Measurements from ENCODE around the gene G6PC2.
"Not testable (repeated sequence)": the region's sequence is repeated elsewhere in the genome, so short reads cannot be mapped to it uniquely, and the experiment has no call there.

G6PC2 gene

GRCh38 chr2:168907940-168908662, 7.0 kb downstream of the G6PC2 start:
- no peak for DNase-seq

GRCh38 chr2:168910330-168910729, 9.2 kb downstream of the G6PC2 start:
- DNase-seq: no peak

- no peak for DNase-seq
Observed at GRCh38 chr2:168912466-168912865, 11.4 kb downstream of the G6PC2 start.

GRCh38 chr2:168912901-168913369, 11.8 kb downstream of the G6PC2 start:
- no peak for DNase-seq

GRCh38 chr2:168913495-168913894, 12.4 kb downstream of the G6PC2 start:
- no peak for DNase-seq

- DNase-seq: peak; percentile 32
Observed at GRCh38 chr2:168915441-168916330, 14.6 kb downstream of the G6PC2 start.

- no peak for DNase-seq
Observed at GRCh38 chr2:168916331-168916675, 15.2 kb downstream of the G6PC2 start.

GRCh38 chr2:168920504-168921157, 19.5 kb downstream of the G6PC2 start:
- DNase-seq: peak; percentile 49

- no peak for DNase-seq
Observed at GRCh38 chr2:168926621-168927386, 25.7 kb downstream of the G6PC2 start.

GRCh38 chr2:168928113-168928831, 27.2 kb downstream of the G6PC2 start:
- no peak for DNase-seq

GRCh38 chr2:168929031-168929430, 27.9 kb downstream of the G6PC2 start:
- DNase-seq: no peak

- no peak for DNase-seq
Observed at GRCh38 chr2:168930242-168930641, 29.2 kb downstream of the G6PC2 start.

GRCh38 chr2:168932174-168932573, 31.1 kb downstream of the G6PC2 start:
- DNase-seq: not testable (repeated sequence)

GRCh38 chr2:168934826-168935225, 33.7 kb downstream of the G6PC2 start:
- DNase-seq: no peak

- DNase-seq: no peak
Observed at GRCh38 chr2:168935810-168936581, 34.9 kb downstream of the G6PC2 start.

- DNase-seq: no peak
Observed at GRCh38 chr2:168939061-168939460, 38.0 kb downstream of the G6PC2 start.

- DNase-seq: peak; percentile 82
Observed at GRCh38 chr2:168939918-168940317, 38.8 kb downstream of the G6PC2 start.

GRCh38 chr2:168941297-168941696, 40.2 kb downstream of the G6PC2 start:
- no peak for DNase-seq

GRCh38 chr2:168944065-168944464, 43.0 kb downstream of the G6PC2 start:
- DNase-seq: no peak

GRCh38 chr2:168945508-168945907, 44.4 kb downstream of the G6PC2 start:
- no peak for DNase-seq

- peak; percentile 21 for DNase-seq
Observed at GRCh38 chr2:168948621-168949212, 47.6 kb downstream of the G6PC2 start.

Data from activated CD4-positive, alpha-beta T cell treated with anti-CD3 and anti-CD28 coated beads, Interleukin-2, amount 50 U/mL, for 16 hours (primary cell).